ENCODE measurements around the gene ZNF618. TPM values are rescaled to one million over a fixed set of nuclear protein-coding genes. Genes with fewer than 3 reads are reported as not detected.

ZNF618 gene
- total RNA-seq, 1 donor, result 13.6 TPM

DNA sequence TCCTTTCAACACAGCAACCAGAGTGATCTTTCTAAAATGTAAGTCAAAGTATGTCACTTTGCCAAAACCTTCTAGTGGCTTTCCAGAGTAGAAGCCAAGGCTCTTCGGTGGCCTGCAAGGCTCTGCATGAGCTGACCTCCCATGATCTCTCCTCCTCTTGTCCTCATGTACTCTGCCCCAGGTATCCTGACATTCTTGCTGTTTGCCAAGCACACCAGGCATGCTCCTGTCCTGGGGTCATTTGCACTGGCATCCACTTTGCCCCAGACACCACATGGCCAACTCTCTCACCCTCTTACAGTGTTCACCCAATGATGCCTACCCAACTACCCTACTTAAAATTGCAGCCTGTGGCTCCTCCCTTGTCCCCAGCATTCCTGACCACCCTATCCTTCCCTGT, 86.3 kb downstream of the ZNF618 start:
- H3K4me3 ChIP-seq (ENCODE audit: low read depth, low read length), result no peak overlapping the region
- DNase-seq (ENCODE audit: low read depth), result no peak
- TF ChIP-seq CTCF (IDR thresholded peaks at IDR 0.05; ENCODE audit: insufficient read depth, low read length), result no peak

GRCh38 chr9:113963017-113963620, 87.0 kb downstream of the ZNF618 start:
- peak; percentile 56 for DNase-seq (ENCODE audit: low read depth)
- TF ChIP-seq CTCF (IDR thresholded peaks at IDR 0.05; ENCODE audit: insufficient read depth, low read length), result peak; percentile 65
- H3K4me3 ChIP-seq (ENCODE audit: low read depth, low read length), result no peak overlapping the region

- no peak overlapping the region for H3K4me3 ChIP-seq (ENCODE audit: low read depth, low read length)
- no peak for TF ChIP-seq CTCF (IDR thresholded peaks at IDR 0.05; ENCODE audit: insufficient read depth, low read length)
- DNase-seq (ENCODE audit: low read depth), result peak; percentile 65
Measured at GRCh38 chr9:113963696-113964494, 87.8 kb downstream of the ZNF618 start.

- TF ChIP-seq CTCF (IDR thresholded peaks at IDR 0.05; ENCODE audit: insufficient read depth, low read length), result no peak
- peak; percentile 67 for DNase-seq (ENCODE audit: low read depth)
- H3K4me3 ChIP-seq (ENCODE audit: low read depth, low read length), result no peak overlapping the region
Measured at GRCh38 chr9:113964495-113965170, 88.5 kb downstream of the ZNF618 start.

GRCh38 chr9:113966394-113966793, 90.3 kb downstream of the ZNF618 start:
- no peak for TF ChIP-seq CTCF (IDR thresholded peaks at IDR 0.05; ENCODE audit: insufficient read depth, low read length)
- peak; percentile 16 for DNase-seq (ENCODE audit: low read depth)
- H3K4me3 ChIP-seq (ENCODE audit: low read depth, low read length), result no peak overlapping the region

DNA sequence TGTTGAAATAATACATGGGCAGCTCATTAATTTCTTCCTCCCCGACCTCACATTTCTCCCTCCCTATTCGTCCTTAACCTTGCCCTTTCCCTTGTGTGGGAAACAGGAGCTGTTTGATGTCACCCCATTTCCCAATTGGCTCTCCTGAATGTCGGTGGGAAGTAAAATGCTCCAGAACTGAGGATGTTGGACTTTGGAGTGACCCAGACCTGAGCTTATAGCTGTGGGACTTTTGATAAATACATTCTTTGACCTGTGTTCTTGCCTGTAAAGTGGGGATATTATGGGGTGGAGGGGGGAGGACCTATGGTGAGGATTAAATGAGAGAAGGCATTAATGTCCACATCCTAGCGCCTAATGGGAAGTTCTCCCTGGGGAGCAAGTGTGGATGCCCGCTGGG, 91.3 kb downstream of the ZNF618 start:
- H3K4me3 ChIP-seq (ENCODE audit: low read depth, low read length), result no peak overlapping the region
- no peak for TF ChIP-seq CTCF (IDR thresholded peaks at IDR 0.05; ENCODE audit: insufficient read depth, low read length)
- DNase-seq (ENCODE audit: low read depth), result no peak

Measured in fibroblast of the aortic adventitia (primary cell).